Measurements from ENCODE around the gene BCL2L13. TPM values are rescaled to one million over a fixed set of nuclear protein-coding genes. Genes with fewer than 3 reads are reported as not detected.

BCL2L13 gene
- total RNA-seq, 1 experiment from 2014 or later, result 38.1 TPM

DNA sequence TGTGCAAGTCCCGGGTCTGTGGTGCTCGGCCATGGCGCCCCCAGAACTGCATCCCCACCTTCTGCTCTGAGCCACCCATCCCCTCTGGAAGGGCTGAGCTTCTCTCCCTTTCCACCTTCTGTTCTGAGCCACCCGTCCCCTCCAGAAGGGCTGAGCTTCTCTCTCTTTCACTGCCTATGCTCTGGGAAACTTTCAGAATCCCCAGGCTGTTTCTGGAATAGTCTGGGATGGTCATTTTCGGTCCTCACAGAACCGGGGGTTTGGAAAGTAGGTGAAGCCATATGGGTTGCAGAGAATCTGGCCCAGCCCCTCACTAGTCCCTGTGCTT, 139.1 kb downstream of the BCL2L13 start (continued):
- TF ChIP-seq, protein P1, sequence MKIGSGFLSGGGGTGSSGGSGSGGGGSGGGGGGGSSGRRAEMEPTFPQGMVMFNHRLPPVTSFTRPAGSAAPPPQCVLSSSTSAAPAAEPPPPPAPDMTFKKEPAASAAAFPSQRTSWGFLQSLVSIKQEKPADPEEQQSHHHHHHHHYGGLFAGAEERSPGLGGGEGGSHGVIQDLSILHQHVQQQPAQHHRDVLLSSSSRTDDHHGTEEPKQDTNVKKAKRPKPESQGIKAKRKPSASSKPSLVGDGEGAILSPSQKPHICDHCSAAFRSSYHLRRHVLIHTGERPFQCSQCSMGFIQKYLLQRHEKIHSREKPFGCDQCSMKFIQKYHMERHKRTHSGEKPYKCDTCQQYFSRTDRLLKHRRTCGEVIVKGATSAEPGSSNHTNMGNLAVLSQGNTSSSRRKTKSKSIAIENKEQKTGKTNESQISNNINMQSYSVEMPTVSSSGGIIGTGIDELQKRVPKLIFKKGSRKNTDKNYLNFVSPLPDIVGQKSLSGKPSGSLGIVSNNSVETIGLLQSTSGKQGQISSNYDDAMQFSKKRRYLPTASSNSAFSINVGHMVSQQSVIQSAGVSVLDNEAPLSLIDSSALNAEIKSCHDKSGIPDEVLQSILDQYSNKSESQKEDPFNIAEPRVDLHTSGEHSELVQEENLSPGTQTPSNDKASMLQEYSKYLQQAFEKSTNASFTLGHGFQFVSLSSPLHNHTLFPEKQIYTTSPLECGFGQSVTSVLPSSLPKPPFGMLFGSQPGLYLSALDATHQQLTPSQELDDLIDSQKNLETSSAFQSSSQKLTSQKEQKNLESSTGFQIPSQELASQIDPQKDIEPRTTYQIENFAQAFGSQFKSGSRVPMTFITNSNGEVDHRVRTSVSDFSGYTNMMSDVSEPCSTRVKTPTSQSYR (CRISPR knock-in tag; IDR thresholded peaks at IDR 0.05), result no peak
- TF ChIP-seq ZBTB21 (CRISPR knock-in tag; IDR thresholded peaks at IDR 0.05; ENCODE audit: borderline replicate concordance) (no peak), PREB (CRISPR knock-in tag; IDR thresholded peaks at IDR 0.05; ENCODE audit: borderline replicate concordance) (no peak), ETV6 (CRISPR knock-in tag; IDR thresholded peaks at IDR 0.05) (no peak)

DNA sequence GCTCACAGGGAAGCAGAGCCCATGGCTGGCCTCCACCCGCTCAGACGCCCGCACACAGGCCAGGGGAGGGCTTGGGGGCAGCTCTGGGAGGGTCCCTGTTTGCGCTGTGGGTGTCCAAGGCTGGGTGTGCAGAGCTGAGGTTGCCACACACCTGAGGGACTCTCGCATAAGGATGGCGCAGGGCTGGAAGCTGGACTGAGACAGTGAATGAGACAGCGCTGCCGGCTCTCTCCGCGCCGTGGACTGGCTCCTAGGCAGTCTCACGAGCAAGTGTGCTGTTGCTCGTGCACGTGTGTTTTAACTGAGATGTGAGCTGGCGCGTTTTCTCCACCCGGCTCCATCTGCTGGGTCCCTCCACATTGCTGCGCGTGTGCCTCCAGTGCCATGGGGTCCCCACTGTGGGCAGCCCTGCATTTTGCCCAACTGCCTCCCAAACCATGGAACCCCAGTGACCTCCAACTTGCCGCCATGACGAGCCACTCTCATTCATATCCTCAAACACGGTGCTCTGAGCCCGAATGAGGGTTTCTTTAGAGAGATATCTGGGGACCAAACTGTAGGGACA, 139.9 kb downstream of the BCL2L13 start:
- H3K9me3 Mint-ChIP-seq, result no peaks in the 10 kb centered on the region
- H3K36me3 Mint-ChIP-seq, result no peaks in the 10 kb centered on the region
- H3K27ac Mint-ChIP-seq, result no peak overlapping the region
- ATAC-seq (no peak), DNase-seq (ENCODE audit: low spot score) (no peak)
- no peak for TF ChIP-seq PREB (CRISPR knock-in tag; IDR thresholded peaks at IDR 0.05; ENCODE audit: borderline replicate concordance)
- TF ChIP-seq STAT6 (CRISPR knock-in tag; conservative IDR thresholded peaks at IDR 0.05; ENCODE audit: low read depth), result no peak
- TF ChIP-seq ZNF396 (CRISPR knock-in tag; IDR thresholded peaks at IDR 0.05; ENCODE audit: borderline replicate concordance), result no peak
- no peak for TF ChIP-seq ZNF121 (CRISPR knock-in tag; IDR thresholded peaks at IDR 0.05)
- TF ChIP-seq CBFB (CRISPR knock-in tag; IDR thresholded peaks at IDR 0.05; ENCODE audit: low read depth), result no peak
- TF ChIP-seq, protein P2, sequence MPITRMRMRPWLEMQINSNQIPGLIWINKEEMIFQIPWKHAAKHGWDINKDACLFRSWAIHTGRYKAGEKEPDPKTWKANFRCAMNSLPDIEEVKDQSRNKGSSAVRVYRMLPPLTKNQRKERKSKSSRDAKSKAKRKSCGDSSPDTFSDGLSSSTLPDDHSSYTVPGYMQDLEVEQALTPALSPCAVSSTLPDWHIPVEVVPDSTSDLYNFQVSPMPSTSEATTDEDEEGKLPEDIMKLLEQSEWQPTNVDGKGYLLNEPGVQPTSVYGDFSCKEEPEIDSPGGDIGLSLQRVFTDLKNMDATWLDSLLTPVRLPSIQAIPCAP (CRISPR knock-in tag; IDR thresholded peaks at IDR 0.05), result no peak
- ChIA-PET CTCF (interaction anchor here (3.6 to 5.3 kb wide), 2 partner anchors 10 to 36 kb away, joined by 22 to 51 read pairs; no protein-coding TSS in a partner anchor), POLR2A (no interaction called here)
- H3K4me3 Mint-ChIP-seq, result no peak overlapping the region
- peaks cover 5% of the 10 kb centered on the region; the same call in 1 of the 2 replicates for H3K27me3 Mint-ChIP-seq (ENCODE audit: low read depth)
- peaks cover 25% of the 10 kb centered on the region for H3K4me1 Mint-ChIP-seq

- Mint-ChIP-seq H3K4me3 (no peak overlapping the region), H3K36me3 (no peaks in the 10 kb centered on the region), H3K4me1 (peaks cover 23% of the 10 kb centered on the region), H3K27me3 (ENCODE audit: low read depth) (peaks cover 5% of the 10 kb centered on the region; the same call in 1 of the 2 replicates), H3K27ac (no peak overlapping the region), H3K9me3 (no peaks in the 10 kb centered on the region)
- DNase-seq (ENCODE audit: low spot score) (no peak), ATAC-seq (no peak)
- no peak for TF ChIP-seq MAX (CRISPR knock-in tag; IDR thresholded peaks at IDR 0.05)
- POLR2A ChIA-PET, result no interaction called here
- CTCF ChIA-PET, result interaction anchor here (1.0 to 5.3 kb wide), 9 partner anchors 9 to 297 kb away, joined by 3 to 51 read pairs (median 4); no protein-coding TSS in a partner anchor
Measured at GRCh38 chr22:17779286-17780115, 140.9 kb downstream of the BCL2L13 start.
